HG02981 (cell line): ENCODE measurements around the gene PRKAR1A.
"Not testable (repeated sequence)": the region's sequence is repeated elsewhere in the genome, so short reads cannot be mapped to it uniquely, and the experiment has no call there.

Experiments used
- ATAC-seq: cut with Tn5 transposase; IDR thresholded peaks from one replicate; pipeline ENCODE4 v1.9.1; 2021; ENCODE audit warnings: mild to moderate bottlenecking, moderate library complexity; ENCODE audit not compliant: unreplicated experiment

PRKAR1A gene

GRCh38 chr17:68512247-68512959 is at the start of gene PRKAR1A:
Gene PRKAR1A (plus strand): TSS chr17:68512430. CDS start chr17:68515400, 2,970 bp downstream.
- peak; percentile 82 for ATAC-seq

GRCh38 chr17:68463211-68464019 is 48.8 kb upstream of the PRKAR1A start:
- ATAC-seq, result no peak

- no peak for ATAC-seq
Observed at GRCh38 chr17:68468334-68468733, 43.9 kb upstream of the PRKAR1A start.

DNA sequence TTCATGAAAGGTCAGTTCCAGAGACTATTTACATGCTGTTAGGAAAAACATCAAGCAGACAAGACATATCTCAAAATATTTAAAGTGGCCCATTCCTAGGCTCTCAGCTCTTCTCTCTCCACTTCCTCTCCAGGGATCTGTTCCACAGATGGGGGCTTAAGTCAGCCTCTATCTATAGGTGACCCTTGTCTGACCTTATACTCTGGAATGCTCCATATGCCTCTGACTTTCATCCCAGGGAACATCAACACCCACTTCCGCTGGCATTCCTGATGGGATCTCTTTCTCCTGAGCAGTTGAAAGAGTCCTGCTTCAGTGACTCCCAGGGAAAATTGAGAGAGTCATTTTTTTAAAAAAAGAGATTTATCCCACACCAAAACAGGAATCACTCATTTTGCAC is 43.4 kb upstream of the PRKAR1A start:
- no peak for ATAC-seq

DNA sequence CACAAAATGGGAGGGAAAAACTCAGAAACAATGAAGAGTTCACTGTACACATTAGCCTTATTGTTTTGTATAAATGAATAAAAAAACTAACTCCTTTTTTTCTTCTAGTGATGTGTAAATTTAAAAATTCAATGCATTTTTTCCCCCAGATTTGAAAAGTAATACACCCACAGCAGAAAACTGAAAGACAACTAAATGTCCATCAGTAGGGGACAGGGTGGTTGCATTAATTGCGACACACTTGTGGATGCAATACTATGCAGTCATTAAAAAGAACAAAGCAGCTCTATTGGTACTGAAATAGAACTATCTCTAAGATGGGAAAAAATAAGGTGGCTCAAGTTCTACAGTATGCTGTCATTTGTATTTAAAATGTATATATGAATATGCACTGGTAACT is 41.3 kb upstream of the PRKAR1A start:
- ATAC-seq, result no peak

DNA sequence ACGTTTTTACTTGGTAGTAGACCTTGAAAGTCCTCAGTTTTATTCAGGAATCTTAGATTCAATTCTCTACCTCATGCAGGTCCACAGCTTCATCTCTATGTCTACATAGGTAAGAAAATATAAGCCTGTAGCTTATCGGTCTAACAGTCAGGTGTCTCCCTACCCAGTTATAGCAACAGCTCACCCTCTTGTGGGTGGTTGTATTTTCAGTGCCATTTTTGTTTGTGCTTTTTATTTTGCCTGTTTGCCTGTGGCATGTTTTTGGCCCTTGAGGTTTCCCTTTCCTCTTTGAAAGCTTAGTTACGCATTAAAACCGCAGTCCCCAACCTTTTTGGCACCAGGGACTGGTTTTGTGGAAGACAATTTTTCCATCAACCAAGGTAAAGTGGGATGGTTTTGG is 31.3 kb upstream of the PRKAR1A start:
- no peak for ATAC-seq

DNA sequence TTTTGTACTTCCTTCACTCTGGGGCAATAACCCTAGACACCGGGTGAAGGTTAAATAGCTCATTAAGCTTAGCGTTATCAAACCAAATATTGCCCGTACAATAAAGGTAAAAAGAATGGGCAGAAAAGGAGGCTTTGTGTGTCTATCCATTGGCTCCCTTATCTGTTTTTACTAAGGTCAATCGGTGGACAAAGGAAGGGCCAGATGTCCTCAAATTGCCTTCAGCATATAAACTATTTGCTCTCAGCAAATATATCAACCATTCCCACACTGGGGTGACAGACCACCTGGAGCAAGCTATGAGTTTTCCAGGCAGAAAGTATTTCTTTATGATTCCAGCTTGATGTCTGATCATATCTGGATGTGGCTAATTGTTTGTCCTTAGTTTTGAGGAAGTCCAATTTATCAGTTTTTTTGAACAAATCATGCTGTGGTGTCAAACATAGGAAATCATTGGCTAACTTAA is 29.6 kb upstream of the PRKAR1A start:
- ATAC-seq, result no peak

GRCh38 chr17:68484458-68484857 is 27.8 kb upstream of the PRKAR1A start:
- ATAC-seq, result no peak

- no peak for ATAC-seq
Observed at GRCh38 chr17:68489919-68490318, 22.3 kb upstream of the PRKAR1A start.

- no peak for ATAC-seq
Observed at GRCh38 chr17:68491381-68492231, 20.6 kb upstream of the PRKAR1A start.

DNA sequence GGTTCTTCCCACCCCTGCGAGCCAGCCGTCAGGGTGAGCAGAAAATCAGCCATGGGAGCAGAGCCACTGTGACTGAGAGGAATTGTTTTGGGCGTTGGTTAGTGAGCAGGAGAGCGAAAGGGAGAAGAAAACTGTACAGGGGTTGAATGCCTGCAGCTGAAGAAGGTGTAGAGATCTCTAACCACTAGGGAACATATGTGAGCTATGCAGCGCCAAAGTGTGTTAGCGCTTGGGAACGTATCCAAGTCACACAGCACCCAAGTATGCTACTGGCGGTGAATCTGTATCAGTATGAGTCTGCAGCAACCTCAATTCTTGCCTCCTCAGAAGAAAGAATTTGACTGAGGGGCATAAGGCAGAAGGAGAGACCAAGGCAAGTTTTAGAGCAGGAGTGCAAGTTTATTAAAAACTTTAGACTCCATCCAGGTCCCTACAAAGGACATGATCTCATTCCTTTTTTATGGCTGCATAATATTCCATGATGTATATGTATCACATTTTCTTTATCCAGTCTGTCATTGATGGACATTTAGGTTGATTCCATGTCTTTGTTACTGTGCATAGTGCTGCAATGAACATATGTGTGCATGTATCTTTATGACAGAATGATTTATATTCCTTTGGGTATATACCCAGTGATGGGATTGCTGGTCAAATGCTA is 19.7 kb upstream of the PRKAR1A start:
- not testable (repeated sequence) for ATAC-seq

- no peak for ATAC-seq
Observed at GRCh38 chr17:68495081-68495480, 17.1 kb upstream of the PRKAR1A start.

DNA sequence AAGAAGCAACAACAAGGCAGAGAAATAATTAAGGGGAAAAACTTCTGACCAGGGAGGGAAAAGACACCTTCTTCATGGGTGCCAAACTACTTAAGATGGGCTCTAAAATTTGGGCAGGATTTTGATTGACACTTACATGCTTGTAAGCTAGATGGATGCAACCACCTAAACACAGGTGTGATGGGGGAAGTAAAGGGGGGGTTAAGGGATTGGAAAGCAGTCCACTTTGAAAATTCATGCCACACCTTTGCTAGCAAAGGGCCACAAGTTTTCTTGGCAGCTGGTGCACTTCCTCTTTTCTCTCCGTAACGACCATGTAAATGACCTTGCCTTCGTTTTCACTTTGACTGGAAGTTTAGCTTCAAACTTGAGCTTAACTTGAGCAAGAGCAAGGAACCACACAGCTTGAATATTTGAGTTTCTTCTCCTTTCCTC is 14.3 kb upstream of the PRKAR1A start:
- ATAC-seq, result peak; percentile 95

GRCh38 chr17:68498479-68499326 is 13.5 kb upstream of the PRKAR1A start:
- peak; percentile 5 for ATAC-seq

- no peak for ATAC-seq
Observed at GRCh38 chr17:68499587-68499986, 12.6 kb upstream of the PRKAR1A start.

DNA sequence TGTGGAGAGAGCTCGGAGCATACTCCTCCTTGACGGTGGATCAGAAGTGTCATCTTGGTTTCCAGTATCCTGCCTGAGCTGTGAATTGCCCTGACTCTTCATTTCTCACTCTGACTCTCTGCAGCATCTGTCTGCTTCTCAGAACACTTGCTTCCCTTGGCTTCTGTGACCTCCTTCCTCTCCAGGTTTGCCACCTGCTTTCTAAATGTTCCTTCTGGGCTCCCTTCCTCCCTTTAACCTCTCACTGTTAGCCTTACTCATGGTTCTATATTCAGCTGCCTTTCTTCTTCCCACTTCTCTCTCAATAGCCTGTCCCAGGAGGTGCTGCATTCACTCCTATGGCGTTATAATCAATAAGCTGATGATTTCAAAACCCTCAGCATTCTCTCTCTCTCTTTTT is 11.2 kb upstream of the PRKAR1A start:
- no peak for ATAC-seq

- no peak for ATAC-seq
Observed at GRCh38 chr17:68505951-68506350, 6.3 kb upstream of the PRKAR1A start.

GRCh38 chr17:68507576-68507975 is 4.7 kb upstream of the PRKAR1A start:
- no peak for ATAC-seq

- no peak for ATAC-seq
Observed at GRCh38 chr17:68509141-68510057, 2.8 kb upstream of the PRKAR1A start.
